ENCODE results near the gene S100A13.
A peak's percentile ranks its signal among the peaks of the same experiment; 100 is the strongest.
"Not testable (repeated sequence)": the region's sequence is repeated elsewhere in the genome, so short reads cannot be mapped to it uniquely, and the experiment has no call there.

Gene S100A13

GRCh38 chr1:153649863-153650235 is 22.5 kb upstream of the S100A13 start:
- in situ Hi-C loops (cut with MboI; ENCODE audit: low pct_unique_long_range_greater_than_20kb, low sequenced_read_pairs): no loop called here
- no peak for DNase-seq

- in situ Hi-C loops (cut with MboI; ENCODE audit: low pct_unique_long_range_greater_than_20kb, low sequenced_read_pairs): no loop called here
- no peak for DNase-seq
These were observed 22.0 kb upstream of the S100A13 start for GRCh38 chr1:153649137-153649862.

GRCh38 chr1:153648000-153648643 is 20.8 kb upstream of the S100A13 start:
- DNase-seq: no peak
- in situ Hi-C loops (cut with MboI; ENCODE audit: low pct_unique_long_range_greater_than_20kb, low sequenced_read_pairs): no loop called here

DNA sequence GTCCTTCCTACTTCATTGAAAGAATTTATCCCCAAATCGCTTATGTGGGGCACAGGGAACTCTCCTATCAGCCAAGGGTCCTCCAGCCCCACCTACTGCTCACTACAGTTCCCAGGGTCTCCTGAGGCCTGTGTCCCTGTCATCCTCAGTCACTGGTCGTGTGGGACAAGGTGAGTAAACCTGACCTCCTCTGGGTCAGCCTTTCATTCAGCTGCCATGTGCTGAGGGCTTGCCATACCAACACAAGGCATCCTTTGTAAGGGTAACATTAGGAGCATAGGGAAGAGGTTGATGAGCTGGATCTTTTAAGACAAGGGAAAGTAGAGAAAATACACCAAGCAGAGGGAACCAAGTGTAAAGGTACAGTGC is 20.0 kb upstream of the S100A13 start:
- in situ Hi-C loops (cut with MboI; ENCODE audit: low pct_unique_long_range_greater_than_20kb, low sequenced_read_pairs): no loop called here
- DNase-seq: no peak

- in situ Hi-C loops (cut with MboI; ENCODE audit: low pct_unique_long_range_greater_than_20kb, low sequenced_read_pairs): no loop called here
- DNase-seq: no peak
These were observed 19.5 kb upstream of the S100A13 start for GRCh38 chr1:153646672-153647345.

DNA sequence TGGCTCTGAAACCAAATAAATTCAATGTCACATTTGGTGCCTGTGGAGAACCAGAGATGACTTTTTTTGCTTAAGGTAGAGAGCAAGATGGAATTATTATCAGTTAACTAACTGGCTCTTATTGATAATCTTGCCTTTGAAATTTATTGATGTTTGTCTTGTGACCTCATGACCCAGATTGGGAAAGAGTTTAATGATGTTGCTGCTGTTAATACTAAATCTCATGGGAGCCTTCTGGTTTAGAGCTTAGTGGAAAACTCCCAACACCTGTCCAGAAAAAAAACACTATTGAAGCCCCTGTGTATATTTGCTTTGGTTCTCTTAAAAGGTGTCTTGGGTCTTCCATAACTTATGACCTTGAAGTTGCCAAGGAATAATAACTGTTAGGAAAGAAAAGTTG is 16.5 kb upstream of the S100A13 start:
- in situ Hi-C loops (cut with MboI; ENCODE audit: low pct_unique_long_range_greater_than_20kb, low sequenced_read_pairs): no loop called here
- DNase-seq: no peak

GRCh38 chr1:153643100-153643499 is 15.8 kb upstream of the S100A13 start:
- no peak for DNase-seq
- in situ Hi-C loops (cut with MboI; ENCODE audit: low pct_unique_long_range_greater_than_20kb, low sequenced_read_pairs): no loop called here

DNA sequence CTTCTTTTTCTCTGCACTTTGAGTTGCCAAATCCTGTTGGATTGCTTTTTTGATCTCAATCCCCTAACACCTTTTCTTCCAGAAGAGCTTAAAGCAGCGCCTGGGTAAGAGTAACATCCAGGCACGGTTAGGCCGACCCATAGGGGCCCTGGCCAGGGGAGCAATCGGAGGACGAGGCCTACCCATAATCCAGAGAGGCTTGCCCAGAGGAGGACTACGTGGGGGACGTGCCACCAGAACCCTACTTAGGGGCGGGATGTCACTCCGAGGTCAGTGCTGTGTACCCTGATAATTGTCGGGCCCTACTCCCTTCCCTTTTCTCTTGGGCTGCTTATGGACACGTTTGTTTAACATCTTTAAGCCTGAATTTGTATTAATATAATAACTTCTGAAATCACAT is 14.9 kb upstream of the S100A13 start:
- in situ Hi-C loops (cut with MboI; ENCODE audit: low pct_unique_long_range_greater_than_20kb, low sequenced_read_pairs): no loop called here
- no peak for DNase-seq

- DNase-seq: no peak
- in situ Hi-C loops (cut with MboI; ENCODE audit: low pct_unique_long_range_greater_than_20kb, low sequenced_read_pairs): no loop called here
These were observed 13.6 kb upstream of the S100A13 start for GRCh38 chr1:153640861-153641260.

DNA sequence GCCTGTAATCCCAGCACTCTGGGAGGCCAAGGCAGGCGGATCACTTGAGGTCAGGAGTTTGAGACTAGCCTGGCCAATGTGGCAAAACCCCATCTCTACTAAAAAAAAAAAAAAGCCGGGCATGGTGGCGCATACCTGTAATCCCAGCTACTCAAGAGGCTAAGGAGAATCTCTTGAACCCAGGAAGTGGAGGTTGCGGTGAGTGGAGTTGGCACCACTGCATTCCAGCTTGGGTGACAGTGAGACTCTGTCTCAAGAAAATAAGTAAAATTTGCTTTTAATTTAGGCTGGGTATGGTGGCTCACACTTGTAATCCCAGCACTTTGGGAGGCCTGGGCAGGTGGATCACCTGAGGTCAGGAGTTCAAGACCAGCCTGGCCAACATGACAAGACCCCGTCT is 12.9 kb upstream of the S100A13 start:
- in situ Hi-C loops (cut with MboI; ENCODE audit: low pct_unique_long_range_greater_than_20kb, low sequenced_read_pairs); DNase-seq: not testable (repeated sequence)

DNA sequence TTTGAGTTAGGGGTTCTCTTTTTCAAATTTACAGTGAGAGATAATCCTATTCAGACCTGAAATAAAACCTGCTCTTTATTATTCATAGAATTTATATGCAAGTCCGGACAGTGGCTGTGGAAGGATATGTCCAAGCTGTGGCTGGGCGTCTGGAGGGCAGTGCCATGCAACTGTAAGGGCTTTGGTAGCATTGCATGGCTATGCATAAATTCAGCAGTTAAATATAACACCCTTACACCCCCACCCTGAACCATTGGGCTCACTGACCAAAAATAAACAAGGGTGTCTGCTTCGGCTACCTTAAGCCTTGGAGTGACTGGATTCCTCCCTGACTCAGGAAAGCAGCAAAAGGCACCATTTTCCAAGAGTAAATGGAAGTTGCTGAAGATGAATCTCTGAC is 12.0 kb upstream of the S100A13 start:
- DNase-seq: no peak
- in situ Hi-C loops (cut with MboI; ENCODE audit: low pct_unique_long_range_greater_than_20kb, low sequenced_read_pairs): no loop called here

GRCh38 chr1:153638261-153638660 is 11.0 kb upstream of the S100A13 start:
- in situ Hi-C loops (cut with MboI; ENCODE audit: low pct_unique_long_range_greater_than_20kb, low sequenced_read_pairs): no loop called here
- no peak for DNase-seq

- no peak for DNase-seq
- in situ Hi-C loops (cut with MboI; ENCODE audit: low pct_unique_long_range_greater_than_20kb, low sequenced_read_pairs): no loop called here
These were observed 9.0 kb upstream of the S100A13 start for GRCh38 chr1:153636312-153636711.

DNA sequence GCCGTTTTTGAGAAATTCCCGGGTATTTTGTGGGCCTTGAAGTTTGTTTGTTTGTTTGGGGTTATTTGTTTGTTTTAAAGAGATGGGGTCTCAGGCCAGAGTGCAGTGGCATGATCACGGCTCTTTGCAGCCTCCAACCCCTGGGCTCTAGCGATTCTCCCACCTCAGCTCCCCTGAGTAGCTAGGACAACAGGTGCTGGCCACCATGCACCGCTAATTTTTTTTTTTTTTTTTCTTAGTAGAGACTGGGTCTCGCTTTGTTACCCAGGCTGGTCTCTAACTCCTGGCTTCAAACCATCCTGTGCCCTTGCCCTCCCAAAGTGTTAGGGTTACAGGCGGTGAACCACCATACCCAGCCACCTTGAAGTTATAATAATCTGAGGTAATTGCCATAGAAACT is 8.6 kb upstream of the S100A13 start:
- in situ Hi-C loops (cut with MboI; ENCODE audit: low pct_unique_long_range_greater_than_20kb, low sequenced_read_pairs): no loop called here
- no peak for DNase-seq

DNA sequence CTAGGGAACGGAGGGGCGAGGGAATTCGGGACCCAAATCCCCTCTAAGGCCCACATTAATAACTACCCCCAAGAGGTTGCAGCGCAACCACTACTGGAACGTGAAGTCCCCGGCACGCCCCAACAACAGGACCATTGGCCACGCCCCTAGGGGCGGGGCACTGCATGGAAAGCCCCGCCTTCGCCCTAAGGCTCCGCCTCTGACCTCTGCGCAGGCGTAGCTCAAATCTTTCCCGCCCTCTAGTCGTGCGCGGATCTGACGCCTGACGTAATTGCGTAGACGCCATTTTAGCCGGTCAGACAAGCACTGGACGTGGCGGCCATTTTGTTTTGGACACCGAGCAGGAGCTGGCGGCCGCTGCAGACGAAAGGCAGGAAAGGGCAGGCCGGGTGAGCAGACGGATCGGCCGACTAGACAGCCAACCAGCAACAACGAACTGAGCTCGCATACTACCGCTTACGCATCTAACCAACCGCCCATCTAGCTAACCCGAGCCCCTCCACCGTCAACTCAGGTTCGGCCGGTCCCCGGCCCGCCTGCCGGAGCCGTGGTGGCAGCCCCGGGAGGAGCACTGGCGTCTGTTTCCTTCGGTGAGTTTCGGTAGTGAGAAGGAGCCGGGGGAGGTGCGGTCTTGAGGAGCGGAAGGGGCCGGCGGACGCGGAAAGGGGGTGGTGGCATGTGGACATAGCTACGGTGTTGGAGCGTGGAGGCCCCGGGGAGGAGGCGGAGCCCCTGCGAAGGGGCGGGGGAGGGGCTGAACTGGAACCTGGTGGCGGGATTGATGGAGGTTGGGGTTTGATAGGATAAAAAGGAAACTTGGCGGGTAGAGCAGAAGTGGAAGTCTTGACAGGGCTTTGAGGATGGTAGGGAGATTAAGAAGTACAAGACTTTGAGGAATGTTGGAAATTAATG is 6.7 kb upstream of the S100A13 start, which contains the start of gene CHTOP:
CHTOP (plus strand) TSS at position 313 of the 912 bp plus-strand sequence. CDS start 2,523 bp downstream, outside the sequence.
- peak; percentile 98 for DNase-seq
- in situ Hi-C loops (cut with MboI; ENCODE audit: low pct_unique_long_range_greater_than_20kb, low sequenced_read_pairs): no loop called here

GRCh38 chr1:153633161-153633753 is 6.0 kb upstream of the S100A13 start:
- in situ Hi-C loops (cut with MboI; ENCODE audit: low pct_unique_long_range_greater_than_20kb, low sequenced_read_pairs): no loop called here
- DNase-seq: no peak

- in situ Hi-C loops (cut with MboI; ENCODE audit: low pct_unique_long_range_greater_than_20kb, low sequenced_read_pairs): no loop called here
- DNase-seq: no peak
These were observed 4.0 kb upstream of the S100A13 start for GRCh38 chr1:153631047-153632022.

- in situ Hi-C loops (cut with MboI; ENCODE audit: low pct_unique_long_range_greater_than_20kb, low sequenced_read_pairs): no loop called here
- DNase-seq: no peak
These were observed 3.1 kb upstream of the S100A13 start for GRCh38 chr1:153630384-153630783.
